HepG2 (cell line): ENCODE measurements around the gene KRT81.
"Not testable (repeated sequence)": the region's sequence is repeated elsewhere in the genome, so short reads cannot be mapped to it uniquely, and the experiment has no call there.

Experiments used
- ZNF253 ChIP-seq: sonication (generic); formaldehyde crosslinking; IDR thresholded peaks from 2 replicates; pipeline ENCODE4 v1.8.0; 2022; ENCODE audit warnings: mild to moderate bottlenecking, missing genetic modification reagents, borderline replicate concordance
- TF ChIP-seq, protein P1 (sequence below): sonication (generic); formaldehyde crosslinking; IDR thresholded peaks from 2 replicates; pipeline ENCODE4 v1.5.0; 2020; ENCODE audit warnings: mild to moderate bottlenecking, missing genetic modification reagents, moderate library complexity
- TF ChIP-seq, protein P2 (sequence below), 2 experiments: IDR thresholded peaks; 2 replicates each; pipeline ENCODE4 v1.6.1; 2011 to 2012; ENCODE audit warnings: low read length in 2 of 2, borderline replicate concordance in 1 of 2, low read depth in 1 of 2, mild to moderate bottlenecking in 1 of 2, moderate library complexity in 1 of 2
- TF ChIP-seq, protein P3 (sequence below): sonication (generic); formaldehyde crosslinking; IDR thresholded peaks from 2 replicates; pipeline ENCODE4 v1.4.0; 2020; ENCODE audit warnings: low read depth, mild to moderate bottlenecking, missing genetic modification reagents
- TF ChIP-seq, protein P4 (sequence below): sonication (generic); formaldehyde crosslinking; IDR thresholded peaks from 2 replicates; pipeline ENCODE4 v1.5.0; 2020; ENCODE audit warnings: missing genetic modification reagents, mild to moderate bottlenecking, borderline replicate concordance

DNA sequence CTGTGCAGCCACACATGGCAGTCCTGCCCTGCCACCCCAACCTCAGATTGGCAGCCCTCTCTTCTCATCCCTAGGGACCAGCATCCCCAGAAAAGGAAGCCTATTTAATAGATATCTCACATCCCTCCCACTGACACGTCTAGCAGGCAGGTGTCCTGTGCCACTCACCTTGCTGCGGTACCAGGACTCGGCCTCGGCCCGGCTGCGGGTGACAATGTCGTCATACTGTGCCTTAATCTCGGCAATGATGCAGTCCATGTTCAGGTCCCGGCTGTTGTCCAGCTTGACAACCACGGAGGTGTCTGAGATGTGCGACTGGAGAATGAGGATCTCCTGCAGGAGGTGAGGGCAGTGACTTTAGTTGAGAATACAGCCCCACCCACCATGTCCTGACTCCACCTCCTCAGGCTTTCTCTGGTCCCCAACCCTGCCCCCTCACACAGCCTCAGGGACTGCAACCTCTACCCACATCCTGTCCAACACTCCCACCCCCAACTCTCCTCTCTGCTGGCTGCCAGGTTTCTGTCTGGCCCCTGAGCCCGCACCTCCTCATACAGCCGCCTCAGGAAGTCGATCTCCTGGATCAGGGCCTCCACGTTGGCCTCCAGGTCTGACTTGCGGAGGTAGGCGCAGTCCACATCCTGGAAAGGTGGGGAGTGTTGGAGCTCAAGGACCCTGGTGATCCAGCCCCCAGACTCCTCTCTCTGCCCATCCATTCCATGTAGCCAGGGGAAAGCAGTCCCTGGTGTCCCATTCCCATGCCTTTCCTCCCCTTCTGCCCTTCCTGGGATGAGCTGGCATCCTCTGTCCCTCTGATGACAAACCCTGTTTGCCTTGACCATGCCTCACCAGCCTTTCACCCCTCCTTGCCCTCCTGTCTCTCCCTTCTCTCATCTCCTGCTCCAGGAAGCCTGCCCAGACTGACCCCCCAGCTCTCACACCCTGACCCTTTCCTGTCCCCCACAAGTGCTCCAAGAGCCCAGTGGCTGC lies 3.2 kb downstream of the KRT81 start:
- TF ChIP-seq, protein P1, sequence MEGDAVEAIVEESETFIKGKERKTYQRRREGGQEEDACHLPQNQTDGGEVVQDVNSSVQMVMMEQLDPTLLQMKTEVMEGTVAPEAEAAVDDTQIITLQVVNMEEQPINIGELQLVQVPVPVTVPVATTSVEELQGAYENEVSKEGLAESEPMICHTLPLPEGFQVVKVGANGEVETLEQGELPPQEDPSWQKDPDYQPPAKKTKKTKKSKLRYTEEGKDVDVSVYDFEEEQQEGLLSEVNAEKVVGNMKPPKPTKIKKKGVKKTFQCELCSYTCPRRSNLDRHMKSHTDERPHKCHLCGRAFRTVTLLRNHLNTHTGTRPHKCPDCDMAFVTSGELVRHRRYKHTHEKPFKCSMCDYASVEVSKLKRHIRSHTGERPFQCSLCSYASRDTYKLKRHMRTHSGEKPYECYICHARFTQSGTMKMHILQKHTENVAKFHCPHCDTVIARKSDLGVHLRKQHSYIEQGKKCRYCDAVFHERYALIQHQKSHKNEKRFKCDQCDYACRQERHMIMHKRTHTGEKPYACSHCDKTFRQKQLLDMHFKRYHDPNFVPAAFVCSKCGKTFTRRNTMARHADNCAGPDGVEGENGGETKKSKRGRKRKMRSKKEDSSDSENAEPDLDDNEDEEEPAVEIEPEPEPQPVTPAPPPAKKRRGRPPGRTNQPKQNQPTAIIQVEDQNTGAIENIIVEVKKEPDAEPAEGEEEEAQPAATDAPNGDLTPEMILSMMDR = not testable (repeated sequence)
- TF ChIP-seq, protein P2, sequence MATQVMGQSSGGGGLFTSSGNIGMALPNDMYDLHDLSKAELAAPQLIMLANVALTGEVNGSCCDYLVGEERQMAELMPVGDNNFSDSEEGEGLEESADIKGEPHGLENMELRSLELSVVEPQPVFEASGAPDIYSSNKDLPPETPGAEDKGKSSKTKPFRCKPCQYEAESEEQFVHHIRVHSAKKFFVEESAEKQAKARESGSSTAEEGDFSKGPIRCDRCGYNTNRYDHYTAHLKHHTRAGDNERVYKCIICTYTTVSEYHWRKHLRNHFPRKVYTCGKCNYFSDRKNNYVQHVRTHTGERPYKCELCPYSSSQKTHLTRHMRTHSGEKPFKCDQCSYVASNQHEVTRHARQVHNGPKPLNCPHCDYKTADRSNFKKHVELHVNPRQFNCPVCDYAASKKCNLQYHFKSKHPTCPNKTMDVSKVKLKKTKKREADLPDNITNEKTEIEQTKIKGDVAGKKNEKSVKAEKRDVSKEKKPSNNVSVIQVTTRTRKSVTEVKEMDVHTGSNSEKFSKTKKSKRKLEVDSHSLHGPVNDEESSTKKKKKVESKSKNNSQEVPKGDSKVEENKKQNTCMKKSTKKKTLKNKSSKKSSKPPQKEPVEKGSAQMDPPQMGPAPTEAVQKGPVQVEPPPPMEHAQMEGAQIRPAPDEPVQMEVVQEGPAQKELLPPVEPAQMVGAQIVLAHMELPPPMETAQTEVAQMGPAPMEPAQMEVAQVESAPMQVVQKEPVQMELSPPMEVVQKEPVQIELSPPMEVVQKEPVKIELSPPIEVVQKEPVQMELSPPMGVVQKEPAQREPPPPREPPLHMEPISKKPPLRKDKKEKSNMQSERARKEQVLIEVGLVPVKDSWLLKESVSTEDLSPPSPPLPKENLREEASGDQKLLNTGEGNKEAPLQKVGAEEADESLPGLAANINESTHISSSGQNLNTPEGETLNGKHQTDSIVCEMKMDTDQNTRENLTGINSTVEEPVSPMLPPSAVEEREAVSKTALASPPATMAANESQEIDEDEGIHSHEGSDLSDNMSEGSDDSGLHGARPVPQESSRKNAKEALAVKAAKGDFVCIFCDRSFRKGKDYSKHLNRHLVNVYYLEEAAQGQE (IDR thresholded peaks at IDR 0.05; ENCODE audit: borderline replicate concordance in 1 of 2, low read depth in 1 of 2, low read length in 2 of 2) = not testable (repeated sequence)
- TF ChIP-seq ZNF253 (CRISPR knock-in tag) = not testable (repeated sequence)
- TF ChIP-seq, protein P3, sequence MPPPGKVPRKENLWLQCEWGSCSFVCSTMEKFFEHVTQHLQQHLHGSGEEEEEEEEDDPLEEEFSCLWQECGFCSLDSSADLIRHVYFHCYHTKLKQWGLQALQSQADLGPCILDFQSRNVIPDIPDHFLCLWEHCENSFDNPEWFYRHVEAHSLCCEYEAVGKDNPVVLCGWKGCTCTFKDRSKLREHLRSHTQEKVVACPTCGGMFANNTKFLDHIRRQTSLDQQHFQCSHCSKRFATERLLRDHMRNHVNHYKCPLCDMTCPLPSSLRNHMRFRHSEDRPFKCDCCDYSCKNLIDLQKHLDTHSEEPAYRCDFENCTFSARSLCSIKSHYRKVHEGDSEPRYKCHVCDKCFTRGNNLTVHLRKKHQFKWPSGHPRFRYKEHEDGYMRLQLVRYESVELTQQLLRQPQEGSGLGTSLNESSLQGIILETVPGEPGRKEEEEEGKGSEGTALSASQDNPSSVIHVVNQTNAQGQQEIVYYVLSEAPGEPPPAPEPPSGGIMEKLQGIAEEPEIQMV = not testable (repeated sequence)
- TF ChIP-seq, protein P4, sequence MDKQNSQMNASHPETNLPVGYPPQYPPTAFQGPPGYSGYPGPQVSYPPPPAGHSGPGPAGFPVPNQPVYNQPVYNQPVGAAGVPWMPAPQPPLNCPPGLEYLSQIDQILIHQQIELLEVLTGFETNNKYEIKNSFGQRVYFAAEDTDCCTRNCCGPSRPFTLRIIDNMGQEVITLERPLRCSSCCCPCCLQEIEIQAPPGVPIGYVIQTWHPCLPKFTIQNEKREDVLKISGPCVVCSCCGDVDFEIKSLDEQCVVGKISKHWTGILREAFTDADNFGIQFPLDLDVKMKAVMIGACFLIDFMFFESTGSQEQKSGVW (CRISPR knock-in tag) = not testable (repeated sequence)
